Stimulated activated CD4-positive, alpha-beta T cell treated with anti-CD3 and anti-CD28 coated beads, Interleukin-4, amount 100 ng/mL, for 1 hour (primary cell): ENCODE results near the gene PALS2.

ENCODE experiments used
- DNase-seq: peaks from one replicate; pipeline ENCODE4 v3.0.0-alpha.2; 2020

PALS2 gene

GRCh38 chr7:24591152-24591551 is 17.9 kb downstream of the PALS2 start:
- DNase-seq = no peak

GRCh38 chr7:24595671-24596418 is 22.6 kb downstream of the PALS2 start:
- DNase-seq = no peak

- DNase-seq = no peak
Measured at GRCh38 chr7:24597014-24597413, 23.8 kb downstream of the PALS2 start.

GRCh38 chr7:24601600-24601999 is 28.3 kb downstream of the PALS2 start:
- DNase-seq = no peak

GRCh38 chr7:24602860-24603456 is 29.7 kb downstream of the PALS2 start:
- no peak for DNase-seq

- no peak for DNase-seq
Measured at GRCh38 chr7:24604630-24605029, 31.4 kb downstream of the PALS2 start.

GRCh38 chr7:24608504-24608903 is 35.3 kb downstream of the PALS2 start:
- no peak for DNase-seq

- DNase-seq = no peak
Measured at GRCh38 chr7:24609059-24609458, 35.8 kb downstream of the PALS2 start.

GRCh38 chr7:24609570-24609969 is 36.3 kb downstream of the PALS2 start:
- DNase-seq = no peak

GRCh38 chr7:24611130-24611529 is 37.9 kb downstream of the PALS2 start:
- DNase-seq = no peak

GRCh38 chr7:24617957-24618616 is 44.8 kb downstream of the PALS2 start:
- no peak for DNase-seq

- DNase-seq = no peak
Measured at GRCh38 chr7:24619978-24620377, 46.7 kb downstream of the PALS2 start.

- no peak for DNase-seq
Measured at GRCh38 chr7:24622646-24623182, 49.5 kb downstream of the PALS2 start.
